HTR-8/SVneo (cell line): ENCODE data around the gene CTDSPL.

Experiments used
- DNase-seq: peaks from one replicate; pipeline ENCODE4 v3.0.0; 2011; ENCODE audit warnings: low spot score, mixed read lengths; ENCODE audit not compliant: insufficient read length
- FAIRE-seq: peaks from 2 replicates; lab custom pipeline; 2011; peaks lifted over from hg19 to GRCh38; lab: Jason Lieb, UNC

The CTDSPL gene

GRCh38 chr3:38008191-38008701 lies 146.6 kb downstream of the CTDSPL start:
- no peak for FAIRE-seq
- no peak for DNase-seq

- FAIRE-seq (no peak), DNase-seq (no peak)
These were observed 147.4 kb downstream of the CTDSPL start for GRCh38 chr3:38008971-38009580.

GRCh38 chr3:38009807-38010591 lies 148.3 kb downstream of the CTDSPL start:
- FAIRE-seq (no peak), DNase-seq (no peak)

- DNase-seq (no peak), FAIRE-seq (no peak)
These were observed 149.4 kb downstream of the CTDSPL start for GRCh38 chr3:38011111-38011510.

- DNase-seq (no peak), FAIRE-seq (no peak)
These were observed 153.8 kb downstream of the CTDSPL start for GRCh38 chr3:38015485-38015884.

GRCh38 chr3:38015984-38016383 lies 154.3 kb downstream of the CTDSPL start:
- DNase-seq, result no peak
- no peak for FAIRE-seq

GRCh38 chr3:38016410-38016809 lies 154.7 kb downstream of the CTDSPL start:
- FAIRE-seq (no peak), DNase-seq (no peak)

GRCh38 chr3:38016847-38017444 lies 155.3 kb downstream of the CTDSPL start:
- FAIRE-seq, result no peak
- DNase-seq, result no peak

GRCh38 chr3:38017445-38018295 lies 156.0 kb downstream of the CTDSPL start:
- FAIRE-seq, result no peak
- no peak for DNase-seq

GRCh38 chr3:38018296-38019266 lies 156.9 kb downstream of the CTDSPL start:
- DNase-seq, result no peak
- no peak for FAIRE-seq

GRCh38 chr3:38019658-38020341 lies 158.1 kb downstream of the CTDSPL start:
- FAIRE-seq (no peak), DNase-seq (no peak)

GRCh38 chr3:38020342-38020726 lies 158.7 kb downstream of the CTDSPL start:
- no peak for DNase-seq
- FAIRE-seq, result no peak

GRCh38 chr3:38021196-38021595 lies 159.5 kb downstream of the CTDSPL start:
- no peak for FAIRE-seq

GRCh38 chr3:38022301-38022700 lies 160.6 kb downstream of the CTDSPL start:
- DNase-seq (no peak), FAIRE-seq (no peak)

More at GRCh38 chr3:38021196-38021595, 159.5 kb downstream of the CTDSPL start:
- no peak for DNase-seq

- DNase-seq (no peak), FAIRE-seq (no peak)
These were observed 161.4 kb downstream of the CTDSPL start for GRCh38 chr3:38022896-38023709.

- FAIRE-seq (no peak), DNase-seq (no peak)
These were observed 165.2 kb downstream of the CTDSPL start for GRCh38 chr3:38026856-38027255.

- DNase-seq, result no peak
- FAIRE-seq, result no peak
These were observed 166.1 kb downstream of the CTDSPL start for GRCh38 chr3:38027466-38028465.
